Coronary artery (tissue), 2 donors: ENCODE measurements around the gene PLP1.

Source experiments
- DNase-seq: peaks from one replicate; pipeline ENCODE4 v3.0.0-alpha.2; 2017; ENCODE audit warnings: low spot score
- H3K27ac ChIP-seq, 2 donors: fragments of 200-600 bp; sonication (generic); one replicate each; pipeline ENCODE4 v1.5.1; 2016 to 2019
- H3K4me3 ChIP-seq: fragments of 200-600 bp; sonication (generic); 2 replicates; pipeline ENCODE4 v1.5.1; 2016; ENCODE audit warnings: mild to moderate bottlenecking, moderate library complexity
- CTCF ChIP-seq: fragments of 200-600 bp; sonication (generic); IDR thresholded peaks from one replicate; pipeline ENCODE4 v1.5.1; 2019; ENCODE audit warnings: antibody characterized with exemption

The PLP1 gene

GRCh38 chrX:103825881-103826280 lies 49.2 kb downstream of the PLP1 start:
- no peak for TF ChIP-seq CTCF
- Histone ChIP-seq H3K27ac (no peak overlapping the region), H3K4me3 (no peak overlapping the region)
- DNase-seq, result no peak

- TF ChIP-seq CTCF, result no peak
- H3K27ac ChIP-seq, result peak overlapping the region; percentile 53 to 59
Observed at GRCh38 chrX:103828529-103828928, 51.9 kb downstream of the PLP1 start.

GRCh38 chrX:103830848-103831247 lies 54.2 kb downstream of the PLP1 start:
- H3K27ac ChIP-seq, result peak overlapping the region in 1 of 2 donors; percentile 88
- no peak for DNase-seq
- no peak for TF ChIP-seq CTCF
- peak overlapping the region; percentile 77 for H3K4me3 ChIP-seq

More at GRCh38 chrX:103828529-103828928, 51.9 kb downstream of the PLP1 start:
- no peak for DNase-seq
- no peak overlapping the region for H3K4me3 ChIP-seq

GRCh38 chrX:103831342-103831802 lies 54.7 kb downstream of the PLP1 start:
- no peak for TF ChIP-seq CTCF
- Histone ChIP-seq H3K27ac (peak overlapping the region; percentile 82 to 88), H3K4me3 (peak overlapping the region; percentile 77)
- DNase-seq, result no peak

- no peak for DNase-seq
- Histone ChIP-seq H3K4me3 (peak within 1 kb of the TSS; percentile 77), H3K27ac (peak within 1 kb of the TSS; percentile 82 to 88)
- TF ChIP-seq CTCF, result no peak
Observed at GRCh38 chrX:103831803-103832544, 55.3 kb downstream of the PLP1 start, which contains the start of gene RAB9B. TSS of gene RAB9B (minus strand) at chrX:103832257. CDS start at chrX:103825784, 6,473 bp downstream.

- no peak overlapping the region for H3K27ac ChIP-seq
- TF ChIP-seq CTCF, result no peak
- H3K4me3 ChIP-seq, result no peak overlapping the region
- DNase-seq, result no peak
Observed at GRCh38 chrX:103839404-103839803, 62.8 kb downstream of the PLP1 start.
